ENCODE data around the gene CENATAC.

GRCh38 chr11:118957549-118957948, 40.4 kb upstream of the CENATAC start:
- TF ChIP-seq CTCF (IDR thresholded peaks at IDR 0.05; ENCODE audit: low read depth, low read length, poor library complexity, severe bottlenecking) (no peak), EZH2phosphoT487 (IDR thresholded peaks at IDR 0.05; ENCODE audit: borderline replicate concordance, low read length) (no peak)

Data from DOHH2 (cell line).